NCI-H446 treated with DMSO at 0.1 percent for 48 hours (cell line): ENCODE results near the gene DGKB.

Experiments used
- DNase-seq: peaks from one replicate; lab custom pipeline; 2025; lab: John Stamatoyannopoulos, UW

DGKB gene

GRCh38 chr7:14760730-14761478 is 141.6 kb downstream of the DGKB start:
- DNase-seq = no peak

DNA sequence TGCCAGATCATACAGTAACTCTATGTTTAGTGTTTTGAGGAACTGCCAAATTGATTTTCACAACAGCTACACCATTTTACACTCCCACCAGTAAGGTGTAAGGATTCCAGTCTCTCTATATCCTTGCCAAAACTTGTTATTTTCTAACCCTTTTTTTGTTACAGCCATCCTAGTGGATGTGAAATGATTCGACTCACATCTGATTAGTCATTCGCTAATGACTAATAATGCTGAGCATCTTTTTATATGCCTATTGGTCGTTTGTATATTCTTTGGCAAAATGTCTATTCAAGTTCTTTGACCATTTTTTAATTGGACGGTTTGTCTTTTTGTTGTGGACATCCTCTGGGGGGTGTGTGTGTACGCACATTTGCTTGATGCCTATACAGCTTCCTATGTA is 142.8 kb downstream of the DGKB start:
- no peak for DNase-seq

GRCh38 chr7:14754631-14755030 is 147.9 kb downstream of the DGKB start:
- peak; percentile 45 for DNase-seq

DNA sequence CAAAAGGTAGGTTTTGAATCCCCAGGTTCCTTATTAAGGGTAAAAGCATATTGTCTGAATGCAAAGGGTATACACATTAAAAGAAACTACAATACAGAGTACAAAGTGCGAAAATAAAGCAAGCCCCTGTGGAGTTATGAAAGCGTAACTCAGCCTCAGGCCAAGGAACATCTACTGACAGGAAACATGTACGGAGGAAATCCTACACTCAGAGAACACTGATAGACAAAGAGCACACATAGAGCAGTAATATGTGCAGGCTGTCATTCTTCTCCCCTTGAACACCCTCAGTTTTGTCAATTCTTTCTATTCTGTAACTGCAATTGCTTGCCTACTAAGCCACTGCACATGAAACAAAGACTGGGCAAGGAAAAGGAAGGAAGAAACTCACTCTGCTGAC is 150.2 kb downstream of the DGKB start:
- DNase-seq = no peak

GRCh38 chr7:14751461-14751860 is 151.1 kb downstream of the DGKB start:
- DNase-seq = no peak

DNA sequence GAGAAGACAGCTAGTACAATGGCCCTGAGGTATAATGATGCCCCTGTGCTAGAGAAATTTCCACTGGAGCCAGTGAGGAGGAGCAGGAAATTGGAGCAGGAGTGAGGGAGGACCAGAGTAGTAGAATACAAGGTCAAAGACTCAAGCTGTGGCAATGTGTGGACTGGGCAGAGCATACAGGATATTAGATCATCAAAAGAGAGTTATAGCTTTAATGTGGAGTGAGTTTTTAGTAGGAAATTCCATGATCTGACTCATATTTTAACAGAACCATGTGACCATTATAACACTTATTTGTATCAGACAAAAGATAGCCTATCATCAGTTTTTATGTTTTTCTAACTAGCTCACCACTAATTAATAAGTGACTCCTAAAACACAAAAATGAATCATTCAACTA is 154.1 kb downstream of the DGKB start:
- DNase-seq = peak; percentile 64

DNA sequence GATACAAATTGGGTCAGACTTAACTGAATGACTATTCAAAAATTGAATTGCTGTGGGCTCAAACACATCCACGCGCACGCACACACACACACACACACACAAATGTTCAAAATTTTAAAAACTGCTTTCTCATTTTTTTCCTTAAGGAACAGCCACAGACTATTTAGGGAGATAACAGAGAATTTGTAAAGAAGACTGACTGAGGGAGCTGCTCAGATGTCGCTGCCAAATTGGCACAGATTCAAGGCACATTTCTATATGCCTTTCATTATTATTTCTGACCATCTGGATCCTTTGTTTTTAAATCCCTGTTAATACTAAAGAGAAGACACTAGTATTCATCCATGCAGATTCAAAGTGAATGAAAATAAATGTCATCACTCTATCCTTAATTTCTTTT is 154.8 kb downstream of the DGKB start:
- DNase-seq = peak; percentile 94

- DNase-seq = no peak
These were observed 157.5 kb downstream of the DGKB start for GRCh38 chr7:14745076-14745475.

- DNase-seq = no peak
These were observed 161.9 kb downstream of the DGKB start for GRCh38 chr7:14740606-14741005.

GRCh38 chr7:14739841-14740185 is 162.7 kb downstream of the DGKB start:
- DNase-seq = no peak

DNA sequence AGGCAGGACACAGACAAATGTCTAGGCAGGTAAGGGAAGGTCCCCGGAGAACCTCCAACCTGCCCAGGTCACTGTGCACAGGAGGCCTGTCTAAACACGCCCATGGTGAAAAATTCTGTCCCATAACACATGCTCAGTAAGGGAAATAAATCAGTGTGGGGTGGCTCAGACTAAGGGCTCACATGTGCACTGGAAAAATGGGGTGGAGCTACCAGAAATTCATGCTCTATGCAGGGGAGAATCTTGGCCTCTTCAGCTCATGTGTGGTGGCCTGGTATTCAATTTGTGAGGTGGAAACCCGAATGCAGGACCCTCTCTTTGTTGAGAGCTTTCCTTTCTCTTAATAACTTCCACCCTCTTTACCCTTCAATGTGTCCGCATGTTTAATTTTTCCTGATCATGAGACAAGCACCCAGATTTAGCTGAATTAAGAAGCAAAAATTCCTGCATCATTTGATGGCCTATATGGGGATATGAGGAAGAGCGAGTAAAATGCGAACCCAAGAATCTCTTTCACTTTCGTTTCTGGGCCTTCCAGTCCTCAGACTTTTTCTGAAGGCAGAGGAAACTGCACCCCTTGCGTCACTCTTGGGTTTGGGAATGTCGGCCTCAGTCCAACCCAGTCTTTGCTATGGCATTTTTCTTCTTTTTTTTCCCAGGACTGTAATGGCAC is 163.2 kb downstream of the DGKB start:
- DNase-seq = no peak

- no peak for DNase-seq
These were observed 164.5 kb downstream of the DGKB start for GRCh38 chr7:14738086-14738485.

GRCh38 chr7:14734839-14735321 is 167.7 kb downstream of the DGKB start:
- DNase-seq = no peak

DNA sequence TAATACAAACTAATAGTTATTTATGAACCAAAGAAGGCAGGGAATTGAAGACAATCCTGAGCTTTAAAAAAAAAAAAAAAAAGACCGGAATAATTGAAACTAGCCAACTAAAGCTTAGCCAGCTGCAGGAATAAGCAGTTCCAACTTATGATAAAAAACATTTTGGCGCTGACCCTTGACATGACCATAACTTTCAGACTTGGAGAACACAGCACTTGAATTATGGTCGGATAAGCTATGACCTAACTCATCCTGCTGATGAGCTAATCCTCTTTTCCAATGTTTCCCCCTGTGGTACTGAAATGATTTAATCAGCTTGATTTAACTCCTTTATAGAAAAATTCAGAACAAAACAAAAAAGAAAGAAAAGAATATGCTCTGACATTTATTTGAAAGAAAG is 181.8 kb downstream of the DGKB start:
- DNase-seq = peak; percentile 23

DNA sequence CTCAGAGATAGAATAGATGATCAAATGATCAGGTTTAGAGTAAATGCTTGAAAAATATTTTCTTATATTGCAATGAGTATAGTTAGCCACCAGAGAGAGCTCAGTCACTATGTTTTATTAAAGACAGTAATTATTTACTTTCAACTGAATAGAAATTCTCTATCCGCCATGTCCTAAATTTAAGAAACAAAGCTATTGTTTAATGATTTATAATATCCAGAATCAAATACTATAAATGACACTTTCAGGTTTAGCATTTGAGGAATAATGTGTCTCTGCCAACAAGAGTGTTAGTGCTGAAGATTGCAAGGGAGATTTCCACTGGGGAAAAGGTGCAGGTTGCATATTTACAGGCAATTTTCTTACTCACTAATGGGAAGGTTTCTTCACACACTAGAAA is 184.7 kb downstream of the DGKB start:
- DNase-seq = peak; percentile 49

GRCh38 chr7:14717169-14717568 is 185.4 kb downstream of the DGKB start:
- DNase-seq = no peak

- DNase-seq = no peak
These were observed 188.3 kb downstream of the DGKB start for GRCh38 chr7:14714161-14714728.

GRCh38 chr7:14698239-14698638 is 204.3 kb downstream of the DGKB start:
- DNase-seq = peak; percentile 17

- no peak for DNase-seq
These were observed 204.9 kb downstream of the DGKB start for GRCh38 chr7:14697684-14698083.

DNA sequence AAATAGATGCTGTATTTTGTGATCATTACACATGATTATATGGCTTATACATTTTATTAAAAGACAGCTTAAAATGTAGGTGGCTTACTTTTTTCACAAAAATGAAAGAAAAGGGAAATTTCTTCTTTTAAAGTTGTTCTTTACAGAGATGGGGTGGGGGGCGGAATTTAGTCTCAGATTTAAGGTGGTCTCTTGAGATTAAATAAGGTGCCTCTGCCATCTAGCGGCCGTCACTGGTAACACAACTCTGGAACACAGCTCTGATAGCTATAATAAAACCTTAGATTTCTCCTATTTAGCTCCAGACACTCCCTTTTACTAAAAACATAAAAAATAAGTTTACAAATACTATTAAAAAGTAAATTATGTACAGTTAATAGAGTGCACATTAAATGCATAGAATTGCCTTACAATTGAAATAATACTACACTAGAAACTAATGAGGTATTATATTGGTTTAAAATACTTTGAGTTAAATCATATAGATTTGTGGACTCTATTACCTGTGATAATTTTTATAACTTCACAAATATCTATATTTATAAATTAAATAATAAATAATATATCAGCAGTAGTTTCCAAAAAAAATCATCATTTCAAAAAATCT is 210.9 kb downstream of the DGKB start:
- no peak for DNase-seq

GRCh38 chr7:14691034-14691433 is 211.5 kb downstream of the DGKB start:
- no peak for DNase-seq

DNA sequence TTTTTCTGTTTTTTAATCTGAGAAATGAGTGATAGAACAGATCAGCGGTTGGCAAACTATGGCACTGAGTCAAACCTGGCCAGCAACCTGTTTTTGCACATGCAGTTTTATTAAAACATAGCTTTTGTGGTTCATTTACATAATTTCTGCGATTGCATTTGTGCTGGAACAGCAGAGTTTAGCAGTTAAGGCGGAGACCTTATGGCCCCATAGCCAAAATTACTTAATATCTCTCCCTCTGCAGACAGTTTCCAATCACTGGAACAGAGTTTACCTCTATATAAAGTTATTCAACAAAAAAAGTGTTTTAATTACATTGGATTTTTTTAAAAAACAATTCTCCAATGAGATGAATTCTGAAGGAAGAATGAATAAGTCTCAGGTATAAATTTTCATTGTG is 212.1 kb downstream of the DGKB start:
- DNase-seq = no peak

GRCh38 chr7:14690075-14690474 is 212.5 kb downstream of the DGKB start:
- no peak for DNase-seq
